CD4-positive, alpha-beta T cell treated with Interleukin-17A for 1 hour (primary cell): ENCODE results near the gene DCTPP1.

ENCODE experiments used
- DNase-seq: peaks from one replicate; pipeline ENCODE4 v3.0.0-alpha.2; 2020

DCTPP1 gene

DNA sequence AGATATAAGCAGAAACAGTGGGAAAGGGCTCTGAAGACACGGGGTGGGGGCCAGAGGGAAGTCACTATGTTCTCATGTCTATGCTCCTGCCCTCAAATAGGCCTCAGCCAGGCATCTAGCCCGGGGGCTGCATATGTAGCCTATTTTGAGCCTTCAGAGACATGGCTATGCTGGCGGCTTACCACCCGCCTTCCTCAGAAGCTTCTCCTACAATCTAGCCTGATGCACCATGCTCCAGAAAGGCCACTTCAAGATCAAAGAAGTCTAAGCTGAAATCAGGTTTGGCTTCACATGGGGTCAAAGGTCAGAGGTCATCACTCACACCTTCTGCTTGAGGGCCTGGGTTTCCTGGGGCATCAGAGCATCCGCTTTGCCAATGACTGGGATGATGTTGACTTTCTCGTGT is 49.0 kb downstream of the DCTPP1 start:
- peak; percentile 33 for DNase-seq

DNA sequence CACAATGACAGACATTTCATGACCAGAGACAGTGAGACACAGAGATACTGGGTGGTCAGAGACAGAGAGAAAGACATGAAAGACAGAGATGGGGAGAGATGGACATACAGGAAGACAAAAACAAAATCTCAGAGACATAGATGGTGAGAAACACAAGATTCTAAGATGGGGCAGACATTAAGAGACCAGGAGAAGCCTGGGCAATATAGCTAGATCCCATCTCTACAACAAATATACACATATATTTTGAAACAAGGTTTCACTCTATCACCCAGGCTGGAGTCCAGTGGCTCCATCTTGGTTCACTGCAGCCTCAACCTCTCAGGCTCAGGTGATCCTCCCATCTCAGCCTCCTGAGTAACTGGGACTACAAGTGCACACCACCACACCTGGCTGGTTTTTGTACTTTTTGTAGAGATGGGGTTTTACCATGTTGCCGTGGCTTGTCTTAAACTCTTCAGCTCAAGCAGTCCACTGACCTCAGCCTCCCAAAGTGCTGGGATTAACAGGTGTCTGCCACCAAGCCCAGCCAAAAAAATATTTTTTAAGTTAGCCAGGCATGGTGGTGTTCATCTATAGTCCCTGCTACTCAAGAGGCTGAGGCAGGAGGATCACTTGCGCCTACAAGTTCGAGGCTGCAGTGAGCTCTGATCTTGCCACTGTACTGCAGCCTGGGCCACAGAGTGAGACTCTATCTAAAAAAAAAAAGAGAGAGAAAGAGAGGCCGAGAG is 49.6 kb downstream of the DCTPP1 start:
- DNase-seq: no peak

DNA sequence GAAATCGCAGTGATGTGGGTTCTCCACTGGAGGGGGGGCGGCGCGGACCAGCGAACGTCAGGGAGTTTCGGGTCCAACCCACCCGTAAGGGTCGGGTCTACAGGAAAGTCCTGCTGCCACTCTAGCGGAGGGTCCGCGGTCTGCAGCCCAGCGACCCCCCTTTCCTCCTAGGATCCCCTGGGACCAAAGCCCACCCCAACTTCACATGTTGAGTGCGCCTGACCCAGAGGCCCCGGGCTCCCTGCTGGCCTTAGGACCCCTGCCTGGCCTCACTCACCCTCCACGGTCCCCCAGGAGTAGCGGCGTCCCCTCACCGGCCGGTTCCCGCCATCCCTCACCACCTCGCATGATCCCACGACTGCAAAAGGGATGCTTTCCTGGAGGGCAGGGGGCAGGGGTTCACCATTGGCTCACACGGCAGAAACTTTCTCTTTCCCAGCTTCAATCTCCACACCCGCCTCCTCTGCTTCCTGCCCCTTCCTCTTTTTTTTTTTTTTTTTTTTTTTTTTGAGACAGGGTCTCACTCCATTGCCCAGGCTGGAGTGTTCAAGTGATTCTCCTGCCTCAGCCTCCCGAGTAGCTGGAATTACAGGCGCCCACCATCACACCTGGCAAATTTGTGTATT is 50.6 kb downstream of the DCTPP1 start:
- no peak for DNase-seq

DNA sequence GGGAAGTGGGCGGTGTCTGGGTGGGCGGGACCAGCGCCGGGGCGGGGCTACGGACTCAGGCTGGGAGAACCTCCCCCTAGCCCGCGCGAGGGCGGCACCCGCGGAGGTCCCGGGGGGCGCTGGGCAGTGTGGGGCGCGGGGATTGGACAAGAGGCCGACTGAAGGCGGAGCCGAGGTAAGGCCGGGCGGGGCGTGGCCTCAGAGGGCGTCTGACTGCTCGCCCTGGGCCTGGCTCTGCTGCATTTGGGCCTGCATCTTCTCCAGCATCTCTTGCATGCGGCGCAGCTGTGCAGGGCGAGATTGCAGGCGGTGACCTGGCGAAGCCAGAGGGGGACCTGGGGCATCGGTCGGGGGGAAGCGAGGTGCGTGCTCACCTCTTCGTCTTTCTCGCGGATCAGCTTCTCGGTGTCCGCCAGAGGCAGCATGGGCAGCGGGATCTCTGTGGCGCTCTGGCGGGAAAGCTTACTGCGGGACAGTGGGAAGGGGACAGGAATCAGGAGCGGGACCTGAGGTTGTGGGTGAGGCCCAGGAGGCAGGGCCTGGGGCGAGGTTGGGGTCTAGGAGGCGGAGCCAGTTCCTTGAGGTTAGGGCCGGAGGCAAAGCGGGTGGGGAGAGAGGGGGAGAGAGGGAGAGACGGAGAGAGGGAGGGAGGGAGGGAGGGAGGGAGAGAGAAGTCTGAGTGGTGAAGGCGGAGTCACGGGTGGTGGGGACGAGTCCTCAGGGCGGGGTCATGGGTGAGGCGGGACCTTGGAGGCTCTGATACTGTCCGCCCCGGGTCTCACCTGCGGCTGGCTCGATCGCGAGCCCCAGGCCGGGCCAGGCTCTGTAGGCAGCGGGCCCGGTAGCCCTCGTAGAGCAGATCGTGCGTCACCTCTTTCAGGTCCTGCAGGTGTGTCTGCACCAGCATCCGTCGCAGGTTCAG is 51.3 kb downstream of the DCTPP1 start:
- DNase-seq: peak; percentile 99

DNA sequence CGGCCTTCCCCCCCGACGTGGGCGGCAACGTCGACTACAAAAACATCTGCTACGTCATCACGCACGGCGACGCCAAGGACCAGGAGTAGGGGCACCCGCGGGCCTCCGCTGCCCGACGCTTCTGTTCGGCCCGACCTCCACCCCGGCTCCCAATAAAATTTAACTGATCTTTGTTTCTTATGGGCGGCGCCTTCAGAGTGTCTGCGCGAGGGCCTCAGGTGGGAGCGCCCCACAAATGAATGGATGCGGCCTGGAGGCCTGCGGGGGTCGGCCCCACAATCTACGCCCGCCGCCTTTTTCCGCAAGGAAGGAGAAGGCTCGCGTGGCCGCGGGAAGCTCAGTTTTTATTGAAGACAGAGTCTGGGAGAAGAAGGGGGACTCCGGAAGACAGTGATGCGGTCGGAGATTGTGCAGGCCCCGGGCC is 52.0 kb downstream of the DCTPP1 start:
- DNase-seq: peak; percentile 93

DNA sequence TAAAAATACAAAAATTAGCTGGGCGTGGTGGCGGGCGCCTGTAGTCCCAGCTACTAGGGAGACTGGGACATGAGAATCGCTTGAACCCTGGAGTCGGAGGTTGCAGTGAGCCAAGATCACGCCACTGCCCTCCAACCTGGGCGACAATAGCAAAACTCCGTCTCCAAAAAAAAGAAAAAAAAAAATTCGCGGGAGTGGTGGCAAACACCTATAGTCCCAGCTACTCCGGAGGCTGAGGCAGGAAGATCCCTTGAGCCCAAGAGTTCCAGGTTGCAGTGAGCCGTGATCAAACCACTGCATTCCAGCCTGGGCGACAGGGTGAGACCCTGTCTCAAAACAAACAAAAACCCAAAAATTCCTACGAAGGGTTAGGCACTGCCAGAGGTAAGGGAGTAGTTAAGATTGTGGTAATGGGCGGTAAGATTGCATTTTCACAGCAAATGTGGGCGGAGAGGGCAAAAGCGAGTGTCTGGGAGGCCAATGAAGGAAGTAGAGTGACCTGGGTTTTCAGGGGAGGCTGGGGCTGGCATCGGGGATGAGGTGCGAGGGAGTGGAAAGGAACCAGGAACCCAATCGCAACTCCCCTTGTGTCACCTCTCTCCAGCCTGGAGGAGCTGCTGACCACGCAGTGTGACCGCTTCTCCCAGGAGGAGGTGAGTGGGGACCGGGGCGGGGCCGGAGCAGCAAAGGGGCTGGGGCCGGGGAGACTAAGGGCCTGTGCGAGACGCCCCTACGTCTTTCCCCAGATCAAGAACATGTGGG is 52.6 kb downstream of the DCTPP1 start:
- DNase-seq: no peak

DNA sequence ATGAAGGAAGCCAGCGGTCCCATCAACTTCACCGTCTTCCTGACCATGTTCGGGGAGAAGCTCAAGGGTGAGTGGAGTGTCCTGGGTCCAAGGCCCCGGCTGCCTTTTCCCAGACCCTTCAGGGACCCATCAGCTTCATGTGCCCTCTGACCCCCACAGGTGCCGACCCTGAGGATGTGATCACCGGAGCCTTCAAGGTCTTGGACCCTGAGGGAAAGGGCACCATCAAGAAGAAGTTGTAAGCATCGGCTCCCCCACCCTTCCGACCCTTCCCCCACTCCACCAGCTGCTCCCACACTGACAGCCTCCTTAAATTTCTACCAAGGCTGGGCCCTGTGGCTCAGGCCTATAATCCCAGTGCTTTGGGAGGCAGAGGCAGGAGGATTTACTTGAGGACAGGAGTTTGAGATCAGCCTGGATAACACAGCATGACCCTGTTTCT is 53.3 kb downstream of the DCTPP1 start:
- no peak for DNase-seq

DNA sequence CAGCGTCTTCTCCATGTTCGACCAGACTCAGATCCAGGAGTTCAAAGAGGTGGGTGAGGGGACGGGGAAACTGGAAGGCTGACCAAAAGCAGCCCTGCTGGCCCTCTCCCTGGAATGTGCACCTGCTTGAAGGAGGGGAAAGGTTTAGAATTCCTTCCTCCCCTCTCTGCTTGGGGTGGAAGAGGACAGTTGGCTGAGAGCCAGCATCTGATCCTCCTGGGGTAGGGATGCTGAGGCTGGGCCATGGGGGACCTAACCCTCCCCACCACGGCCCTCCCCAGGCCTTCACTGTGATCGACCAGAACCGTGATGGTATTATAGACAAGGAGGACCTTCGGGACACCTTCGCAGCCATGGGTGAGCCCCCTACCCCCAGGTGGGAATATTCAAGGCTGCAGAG is 54.0 kb downstream of the DCTPP1 start:
- DNase-seq: no peak

DNA sequence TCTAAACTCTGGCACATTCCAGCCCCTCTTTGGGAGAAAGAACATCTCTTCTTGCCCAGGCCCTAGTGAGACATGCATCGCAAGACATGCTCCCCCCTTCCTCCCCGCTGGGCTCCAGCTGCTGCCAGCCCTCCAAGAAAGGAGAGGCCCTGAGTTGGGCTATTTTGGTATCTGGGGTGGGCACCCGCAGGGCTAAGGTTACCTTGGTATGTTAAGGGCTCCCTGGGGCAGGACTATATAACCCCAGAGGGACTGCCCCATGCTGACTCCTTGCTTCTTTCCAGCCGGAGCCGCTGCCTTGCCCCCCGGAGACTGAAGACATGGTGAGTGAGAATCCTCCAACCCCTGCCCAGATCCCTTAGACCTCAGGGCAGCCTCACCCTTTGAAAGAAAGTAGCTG is 55.3 kb downstream of the DCTPP1 start, which contains the start of gene MYL11:
Gene MYL11 (plus strand): TSS at position 265 of the 400 bp plus-strand sequence. CDS start 56 bp downstream, at position 321.
- no peak for DNase-seq
